ENCODE measurements around the gene MAP3K14.

Gene MAP3K14

GRCh38 chr17:45300060-45300751 is 16.6 kb downstream of the MAP3K14 start:
- no peak for DNase-seq (ENCODE audit: low read depth in 2 of 2)

GRCh38 chr17:45299361-45299760 is 17.5 kb downstream of the MAP3K14 start:
- no peak for DNase-seq (ENCODE audit: low read depth in 2 of 2)

- no peak for DNase-seq (ENCODE audit: low read depth in 2 of 2)
Observed at GRCh38 chr17:45298546-45299285, 18.1 kb downstream of the MAP3K14 start.

- DNase-seq (ENCODE audit: low read depth in 2 of 2): no peak
Observed at GRCh38 chr17:45296833-45297124, 20.0 kb downstream of the MAP3K14 start.

- no peak for DNase-seq (ENCODE audit: low read depth in 2 of 2)
Observed at GRCh38 chr17:45296003-45296832, 20.6 kb downstream of the MAP3K14 start.

- DNase-seq (ENCODE audit: low read depth in 2 of 2): no peak
Observed at GRCh38 chr17:45294506-45294905, 22.3 kb downstream of the MAP3K14 start.

- no peak for DNase-seq (ENCODE audit: low read depth in 2 of 2)
Observed at GRCh38 chr17:45293413-45294211, 23.2 kb downstream of the MAP3K14 start.

GRCh38 chr17:45292696-45293412 is 24.0 kb downstream of the MAP3K14 start:
- no peak for DNase-seq (ENCODE audit: low read depth in 2 of 2)

- DNase-seq (ENCODE audit: low read depth in 2 of 2): no peak
Observed at GRCh38 chr17:45291171-45291805, 25.5 kb downstream of the MAP3K14 start.

- no peak for DNase-seq (ENCODE audit: low read depth in 2 of 2)
Observed at GRCh38 chr17:45290269-45290765, 26.5 kb downstream of the MAP3K14 start.

GRCh38 chr17:45289301-45290268 is 27.2 kb downstream of the MAP3K14 start:
- no peak for DNase-seq (ENCODE audit: low read depth in 2 of 2)

GRCh38 chr17:45288825-45289224 is 28.0 kb downstream of the MAP3K14 start:
- no peak for DNase-seq (ENCODE audit: low read depth in 2 of 2)

- no peak for DNase-seq (ENCODE audit: low read depth in 2 of 2)
Observed at GRCh38 chr17:45287526-45288500, 29.0 kb downstream of the MAP3K14 start.

- DNase-seq (ENCODE audit: low read depth in 2 of 2): no peak
Observed at GRCh38 chr17:45286286-45286685, 30.5 kb downstream of the MAP3K14 start.

- no peak for DNase-seq (ENCODE audit: low read depth in 2 of 2)
Observed at GRCh38 chr17:45284176-45285140, 32.4 kb downstream of the MAP3K14 start.

GRCh38 chr17:45283711-45284110 is 33.1 kb downstream of the MAP3K14 start:
- no peak for DNase-seq (ENCODE audit: low read depth in 2 of 2)
